Right hindlimb (tissue), 1 donor: ENCODE measurements around the gene CSF2RB.

Source experiments
- DNase-seq: peaks from one replicate; pipeline ENCODE4 v3.0.0-alpha.2; 2018

The CSF2RB gene

GRCh38 chr22:36922711-36923110, 9.3 kb downstream of the CSF2RB start:
- DNase-seq = no peak

GRCh38 chr22:36923131-36923788, 9.8 kb downstream of the CSF2RB start:
- DNase-seq = no peak

GRCh38 chr22:36924151-36924698, 10.8 kb downstream of the CSF2RB start:
- no peak for DNase-seq

- no peak for DNase-seq
These were observed 12.2 kb downstream of the CSF2RB start for GRCh38 chr22:36925388-36926290.

GRCh38 chr22:36926309-36926708, 12.9 kb downstream of the CSF2RB start:
- no peak for DNase-seq

GRCh38 chr22:36926721-36927435, 13.4 kb downstream of the CSF2RB start:
- no peak for DNase-seq

GRCh38 chr22:36927671-36928070, 14.2 kb downstream of the CSF2RB start:
- DNase-seq = no peak

- no peak for DNase-seq
These were observed 14.8 kb downstream of the CSF2RB start for GRCh38 chr22:36928196-36928595.

- DNase-seq = no peak
These were observed 15.5 kb downstream of the CSF2RB start for GRCh38 chr22:36928786-36929535.

GRCh38 chr22:36929621-36930020, 16.2 kb downstream of the CSF2RB start:
- DNase-seq = no peak

GRCh38 chr22:36930041-36930935, 16.9 kb downstream of the CSF2RB start:
- DNase-seq = no peak

GRCh38 chr22:36931446-36931845, 18.0 kb downstream of the CSF2RB start:
- DNase-seq = no peak

GRCh38 chr22:36933629-36934417, 20.4 kb downstream of the CSF2RB start:
- no peak for DNase-seq

- DNase-seq = no peak
These were observed 21.2 kb downstream of the CSF2RB start for GRCh38 chr22:36934418-36935312.

- DNase-seq = no peak
These were observed 21.8 kb downstream of the CSF2RB start for GRCh38 chr22:36935313-36935610.

GRCh38 chr22:36935694-36936093, 22.3 kb downstream of the CSF2RB start:
- DNase-seq = no peak

- no peak for DNase-seq
These were observed 23.1 kb downstream of the CSF2RB start for GRCh38 chr22:36936362-36937116.

GRCh38 chr22:36937319-36938027, 24.0 kb downstream of the CSF2RB start:
- DNase-seq = no peak
